GM19043 (cell line): Measurements from ENCODE around the gene ZNF182.
A peak's percentile ranks its signal among the peaks of the same experiment; 100 is the strongest.
"Not testable (repeated sequence)": the region's sequence is repeated elsewhere in the genome, so short reads cannot be mapped to it uniquely, and the experiment has no call there.

ENCODE experiments used
- ATAC-seq: cut with Tn5 transposase; IDR thresholded peaks from one replicate; pipeline ENCODE4 v1.9.1; 2021; ENCODE audit warnings: low read depth; ENCODE audit not compliant: unreplicated experiment

Gene ZNF182

DNA sequence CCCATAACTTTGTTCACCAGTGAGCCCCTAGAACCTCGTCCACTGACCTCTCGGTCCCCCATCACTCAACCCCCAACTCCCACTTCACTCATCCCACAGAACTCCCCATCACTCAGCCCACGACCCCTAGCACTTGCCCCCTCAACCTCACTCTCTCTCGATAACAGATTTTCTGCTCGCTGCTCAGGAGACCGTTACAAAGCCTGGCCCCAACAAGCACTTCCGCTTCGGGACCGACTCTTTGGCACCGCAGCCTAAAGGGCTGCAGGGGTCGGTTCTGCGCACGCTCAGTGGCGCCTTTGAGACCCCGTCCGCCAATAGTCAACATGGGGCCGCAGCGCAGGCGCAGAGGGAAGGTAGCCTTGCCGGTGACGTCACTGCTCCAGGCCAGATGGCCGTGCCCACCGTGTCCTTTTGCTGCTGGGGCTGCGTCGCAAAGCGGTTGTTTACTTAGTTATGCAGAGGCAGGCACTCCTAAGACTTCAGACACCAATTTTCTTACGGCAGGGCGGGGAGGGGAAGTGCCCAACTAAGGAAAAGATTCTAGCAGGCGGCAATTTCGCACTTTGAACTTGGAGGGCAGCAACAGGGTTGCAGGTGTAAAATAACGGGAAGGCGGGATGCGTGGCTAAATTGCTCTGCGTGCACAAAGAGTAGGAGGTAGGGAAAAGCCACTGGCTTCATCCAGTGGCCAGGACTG, at the start of gene ZNF182:
ZNF182 (minus strand) TSS at position 232 of the 700 bp plus-strand sequence. CDS start 1,380 bp downstream, outside the sequence.
- peak; percentile 91 for ATAC-seq

DNA sequence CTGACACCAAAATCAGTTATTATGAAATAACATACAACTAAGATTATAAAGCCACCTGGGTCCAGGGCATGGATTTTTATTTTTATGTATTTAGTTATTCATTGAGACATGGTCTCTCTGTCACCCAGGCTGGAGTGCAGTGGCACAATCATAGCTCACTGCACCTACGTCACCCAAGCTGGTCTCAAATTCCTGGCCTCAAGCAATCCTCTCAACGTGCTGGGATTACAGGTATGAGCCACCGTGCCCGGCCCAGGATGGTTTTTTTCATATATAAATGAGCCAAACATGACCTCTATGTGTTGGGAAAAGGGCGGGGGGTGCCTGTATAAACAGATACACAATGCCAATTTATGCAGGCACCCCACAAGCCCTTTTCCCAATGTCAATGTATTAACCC, 43.1 kb upstream of the ZNF182 start:
- ATAC-seq, result no peak

DNA sequence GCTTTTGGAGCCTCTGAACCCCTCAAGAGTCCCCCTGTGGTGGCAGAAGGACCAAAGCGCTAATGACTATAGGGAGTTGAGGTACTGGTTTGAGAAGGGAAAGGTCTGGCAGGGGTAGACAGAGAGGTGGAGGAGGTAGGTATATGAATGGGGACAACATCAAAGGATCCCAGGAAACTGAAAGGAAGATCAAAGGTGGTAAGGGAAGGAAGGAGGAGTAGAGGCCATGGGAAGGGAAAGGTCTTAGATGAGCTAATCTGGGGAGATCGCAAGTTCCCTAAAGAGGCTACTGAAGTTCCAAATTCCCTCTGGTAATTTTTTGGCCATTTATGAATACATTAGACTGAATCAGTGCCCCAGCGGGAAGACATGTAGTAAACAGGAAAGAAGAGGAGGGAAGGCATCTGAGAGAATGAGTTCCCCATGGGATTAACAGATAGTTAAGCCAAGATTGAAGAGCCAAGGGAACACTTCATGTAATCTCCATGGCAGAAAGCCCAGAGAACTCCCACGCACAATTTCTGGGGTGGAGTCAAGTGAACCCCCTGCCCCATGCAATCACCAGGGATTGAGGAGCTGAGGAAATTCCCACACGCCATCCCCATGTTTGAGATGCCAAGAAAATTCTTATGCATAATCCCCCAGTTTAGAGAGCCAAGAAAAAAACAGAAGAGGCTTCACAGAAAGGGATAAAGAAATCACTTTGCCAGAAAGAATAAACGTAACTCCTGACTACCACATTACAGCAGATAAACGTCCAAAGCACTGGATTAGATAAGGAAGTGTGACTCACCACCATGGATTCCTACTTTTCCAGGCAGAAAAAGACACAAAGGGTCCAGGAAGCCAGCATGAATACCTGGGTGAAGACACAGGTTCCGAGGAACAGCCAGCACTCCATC, 41.9 kb upstream of the ZNF182 start:
- ATAC-seq, result no peak

DNA sequence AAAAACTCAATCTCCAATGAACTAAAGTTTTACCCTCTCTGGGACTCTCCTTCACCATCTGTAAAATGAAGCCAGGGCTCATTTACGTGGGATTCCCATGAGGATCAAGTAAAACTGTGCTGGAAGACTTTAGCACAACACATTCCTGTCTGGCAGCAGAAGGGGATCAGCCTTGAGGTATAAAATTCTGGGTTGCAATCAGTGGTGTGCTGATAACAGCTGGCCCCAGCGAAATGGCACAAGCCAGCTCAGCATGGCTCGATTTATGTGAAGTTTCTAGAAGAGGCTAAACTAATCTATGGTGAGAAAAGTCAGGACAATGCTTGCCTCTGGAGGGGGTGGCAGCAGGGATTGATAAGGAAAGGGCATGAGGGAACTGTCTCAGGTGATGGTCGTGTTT, 39.3 kb upstream of the ZNF182 start:
- no peak for ATAC-seq

DNA sequence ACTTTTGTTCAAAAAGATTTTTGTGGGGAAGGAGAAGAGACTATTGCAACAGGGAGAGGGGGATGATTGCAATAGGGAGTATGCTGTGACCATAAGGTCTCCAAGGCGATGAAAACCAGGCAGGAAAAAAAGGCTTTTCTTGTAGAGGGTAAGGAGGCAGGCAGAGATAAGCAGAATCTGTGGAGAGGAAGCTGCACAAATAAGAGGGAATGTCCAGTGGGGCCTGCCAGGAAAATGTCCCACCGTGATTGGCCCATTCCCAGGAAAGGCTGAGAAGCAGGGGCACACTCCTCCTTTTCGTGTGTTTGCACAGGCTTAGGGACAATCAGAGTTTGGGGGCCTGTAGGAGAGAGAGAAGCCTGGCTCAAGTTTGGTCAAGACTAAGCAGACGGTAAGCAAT, 32.1 kb upstream of the ZNF182 start:
- no peak for ATAC-seq

DNA sequence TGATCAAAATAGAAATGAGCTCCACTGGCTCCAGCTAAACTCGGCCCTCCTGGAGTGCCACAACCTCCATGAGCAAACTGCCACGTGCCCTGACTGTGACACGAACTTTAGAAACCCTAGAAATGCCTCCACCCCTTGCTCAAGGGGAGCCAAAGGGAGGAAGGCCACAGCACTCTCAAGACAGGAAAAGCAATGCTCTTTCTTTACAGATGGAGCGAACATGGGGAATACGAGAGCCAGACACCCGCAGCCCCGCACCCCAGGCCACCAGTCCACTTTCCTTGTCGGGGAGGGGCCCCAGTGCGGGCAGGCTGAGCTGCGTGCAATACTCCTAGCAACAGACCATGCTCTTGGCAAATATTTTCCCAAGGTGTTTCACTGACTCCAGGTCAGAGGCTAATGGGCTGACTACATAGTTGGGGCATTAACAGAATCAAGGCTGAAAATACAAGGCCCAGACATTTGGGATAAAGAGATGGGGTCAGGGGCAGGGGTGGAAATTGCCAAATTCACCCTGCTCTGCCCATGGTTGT, 26.9 kb upstream of the ZNF182 start:
- not testable (repeated sequence) for ATAC-seq

DNA sequence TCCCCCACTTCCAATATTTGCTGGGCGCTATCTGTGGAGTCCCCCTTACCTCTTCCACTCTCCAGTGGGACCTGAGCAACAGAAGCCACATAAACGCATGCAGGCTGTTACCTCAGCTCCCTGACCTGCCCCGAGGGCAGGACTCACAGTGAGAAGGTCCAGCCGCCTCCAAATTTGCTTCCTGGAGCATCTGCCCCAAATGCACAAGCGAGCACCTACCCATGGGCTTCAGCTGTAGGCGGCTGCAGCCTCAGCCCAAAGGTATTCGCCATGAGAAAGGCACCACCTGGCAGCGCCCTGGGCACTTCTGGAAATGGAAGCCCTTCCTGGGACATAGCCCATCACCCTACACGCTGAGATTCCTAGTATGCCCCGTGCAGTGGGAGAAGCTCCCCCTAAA, 26.4 kb upstream of the ZNF182 start:
- ATAC-seq, result no peak

DNA sequence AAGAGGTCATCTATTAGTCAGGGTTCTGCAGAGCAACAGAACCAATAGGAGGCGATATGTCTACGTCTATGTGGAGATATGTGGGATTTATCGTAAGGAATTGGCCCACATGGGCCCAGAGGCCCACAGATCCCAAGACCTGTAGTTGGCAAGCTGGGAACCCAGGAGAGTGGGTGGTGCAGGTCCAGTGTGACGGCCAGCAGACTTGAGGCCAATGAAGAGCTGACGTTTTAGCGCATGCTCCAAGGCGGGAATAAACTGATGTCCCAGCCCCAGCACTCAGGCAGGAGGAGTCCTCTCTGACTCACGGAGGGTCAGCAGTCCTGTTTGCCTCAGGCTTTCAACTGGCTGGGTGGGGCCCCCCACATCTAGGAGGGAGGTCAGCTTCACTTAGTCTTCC, 24.3 kb upstream of the ZNF182 start:
- no peak for ATAC-seq

- ATAC-seq, result not testable (repeated sequence)
These were observed 23.8 kb upstream of the ZNF182 start for GRCh38 chrX:48027545-48027944.

- no peak for ATAC-seq
These were observed 21.8 kb upstream of the ZNF182 start for GRCh38 chrX:48025561-48025960.

DNA sequence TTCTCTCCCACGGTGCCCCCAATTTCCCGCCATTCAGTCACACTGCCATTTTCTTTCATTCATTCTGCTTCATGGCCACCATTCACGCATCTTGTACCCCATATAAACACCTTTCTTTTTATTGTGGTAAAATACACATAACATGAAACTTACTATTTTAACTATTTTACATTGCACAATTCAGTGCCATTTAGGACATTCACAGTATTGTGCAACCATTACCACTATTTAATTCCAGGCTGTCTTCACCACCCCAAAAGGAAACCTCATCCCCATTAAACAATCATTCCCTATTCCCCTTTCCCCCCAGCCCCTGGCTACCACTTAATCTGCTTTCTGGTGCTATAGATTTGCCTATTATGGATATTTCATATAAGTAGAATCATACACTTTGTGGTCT, 18.9 kb upstream of the ZNF182 start:
- no peak for ATAC-seq

GRCh38 chrX:48022100-48022499, 18.3 kb upstream of the ZNF182 start:
- ATAC-seq, result no peak

- peak; percentile 58 for ATAC-seq
These were observed 17.5 kb upstream of the ZNF182 start for GRCh38 chrX:48021026-48021900.

- ATAC-seq, result not testable (repeated sequence)
These were observed 16.7 kb upstream of the ZNF182 start for GRCh38 chrX:48020472-48020871.

- ATAC-seq, result not testable (repeated sequence)
These were observed 16.1 kb upstream of the ZNF182 start for GRCh38 chrX:48019892-48020291.

- ATAC-seq, result not testable (repeated sequence)
These were observed 13.0 kb upstream of the ZNF182 start for GRCh38 chrX:48016583-48017310.

DNA sequence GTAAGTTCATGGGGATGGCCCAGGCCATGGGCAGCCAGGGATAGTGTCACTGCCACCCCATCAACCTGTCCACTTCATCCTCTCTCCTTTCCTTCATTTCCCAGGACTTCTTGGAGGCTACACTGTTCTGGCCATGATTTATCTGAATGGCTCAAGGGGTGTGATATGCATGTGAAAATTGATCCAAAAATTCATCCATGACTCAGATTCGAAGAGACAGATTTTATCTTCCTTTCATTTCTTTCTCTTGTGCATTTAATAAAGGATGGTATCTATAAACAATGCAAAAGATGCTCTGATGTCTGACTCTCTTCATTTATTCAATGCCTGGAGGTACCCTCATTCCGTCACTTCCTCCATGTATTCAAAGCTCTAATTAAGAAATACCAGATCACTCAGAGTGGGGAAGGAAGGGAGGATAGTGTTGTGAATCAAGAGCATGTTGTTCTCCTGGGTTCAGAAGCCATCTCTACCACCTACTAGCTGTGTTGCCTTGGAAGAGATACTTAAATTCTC, 5.7 kb upstream of the ZNF182 start:
- ATAC-seq, result not testable (repeated sequence)

GRCh38 chrX:48006688-48007087, 2.9 kb upstream of the ZNF182 start, which contains the start of gene SPACA5:
Gene SPACA5, plus strand, starts transcription at chrX:48006988. Its CDS starts 815 bp downstream, at chrX:48007803.
- ATAC-seq, result not testable (repeated sequence)

GRCh38 chrX:48003367-48003757, 427 bp downstream of the ZNF182 start:
- ATAC-seq, result no peak
